TTC549 (cell line): ENCODE results near the gene IL1F10.
"Not testable (repeated sequence)": the region's sequence is repeated elsewhere in the genome, so short reads cannot be mapped to it uniquely, and the experiment has no call there.

ENCODE experiments used
- FAIRE-seq: peaks from 2 replicates; lab custom pipeline; 2012; peaks lifted over from hg19 to GRCh38; lab: Jason Lieb, UNC

IL1F10 gene

GRCh38 chr2:113081488-113082210 lies 13.9 kb downstream of the IL1F10 start:
- no peak for FAIRE-seq

- FAIRE-seq, result no peak
Observed at GRCh38 chr2:113083296-113083695, 15.5 kb downstream of the IL1F10 start.

GRCh38 chr2:113084249-113085000 lies 16.7 kb downstream of the IL1F10 start:
- no peak for FAIRE-seq

- no peak for FAIRE-seq
Observed at GRCh38 chr2:113085542-113085941, 17.8 kb downstream of the IL1F10 start.

- FAIRE-seq, result no peak
Observed at GRCh38 chr2:113088213-113088992, 20.6 kb downstream of the IL1F10 start.

GRCh38 chr2:113089916-113090315 lies 22.1 kb downstream of the IL1F10 start:
- no peak for FAIRE-seq

- FAIRE-seq, result no peak
Observed at GRCh38 chr2:113091231-113091896, 23.6 kb downstream of the IL1F10 start.

- no peak for FAIRE-seq
Observed at GRCh38 chr2:113092864-113093612, 25.3 kb downstream of the IL1F10 start.

GRCh38 chr2:113093613-113093977 lies 25.8 kb downstream of the IL1F10 start:
- FAIRE-seq, result no peak

GRCh38 chr2:113096306-113096705 lies 28.5 kb downstream of the IL1F10 start:
- not testable (repeated sequence) for FAIRE-seq

GRCh38 chr2:113096842-113097618 lies 29.3 kb downstream of the IL1F10 start:
- not testable (repeated sequence) for FAIRE-seq

GRCh38 chr2:113098041-113098440 lies 30.3 kb downstream of the IL1F10 start:
- no peak for FAIRE-seq

GRCh38 chr2:113098532-113098931 lies 30.8 kb downstream of the IL1F10 start:
- FAIRE-seq, result no peak

GRCh38 chr2:113102133-113102532 lies 34.4 kb downstream of the IL1F10 start:
- no peak for FAIRE-seq

GRCh38 chr2:113103277-113103676 lies 35.5 kb downstream of the IL1F10 start:
- no peak for FAIRE-seq

GRCh38 chr2:113104054-113104611 lies 36.4 kb downstream of the IL1F10 start:
- no peak for FAIRE-seq

GRCh38 chr2:113105047-113105785 lies 37.4 kb downstream of the IL1F10 start:
- no peak for FAIRE-seq

GRCh38 chr2:113111121-113111520 lies 43.4 kb downstream of the IL1F10 start:
- no peak for FAIRE-seq

GRCh38 chr2:113111823-113112287 lies 44.1 kb downstream of the IL1F10 start:
- no peak for FAIRE-seq

- no peak for FAIRE-seq
Observed at GRCh38 chr2:113112441-113112840, 44.7 kb downstream of the IL1F10 start.
